ENCODE measurements around the gene NFAM1.

NFAM1 gene

DNA sequence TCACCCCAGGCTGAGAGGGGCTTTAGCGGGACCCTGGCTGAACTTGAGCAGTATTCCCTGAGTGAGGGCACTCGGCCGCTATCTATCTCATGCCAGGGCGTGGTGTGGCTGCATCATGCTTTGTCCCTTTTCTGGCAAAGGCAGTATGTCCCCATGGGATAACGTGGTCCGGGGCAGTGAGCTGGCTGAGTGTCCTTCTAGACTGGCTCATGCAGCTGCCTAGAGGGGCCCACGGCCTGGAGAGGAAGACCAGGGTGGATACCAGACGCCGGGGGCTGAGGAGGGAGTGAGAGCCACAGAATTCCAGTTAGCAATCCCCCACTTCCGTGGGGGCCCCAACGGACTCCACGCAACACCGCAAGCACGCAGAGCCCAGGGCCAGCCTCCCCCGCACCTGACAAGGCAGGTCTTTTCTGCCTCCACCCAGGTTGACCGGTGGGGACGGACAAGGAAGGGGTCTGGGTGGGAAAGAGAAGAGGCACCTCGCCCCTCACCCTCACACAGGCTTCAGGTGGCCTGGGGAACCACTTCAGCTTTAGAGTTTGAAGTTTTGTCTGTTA lies 15.5 kb downstream of the NFAM1 start:
- Histone ChIP-seq H3K9me3 (ENCODE audit: control insufficient read depth in 1 of 2, low read length in 2 of 2) (no peaks in the 10 kb centered on the region), H3K9ac (ENCODE audit: low read depth in 1 of 2, low read length in 2 of 2) (no peak overlapping the region), H3K27ac (ENCODE audit: low read depth, low read length) (no peak overlapping the region), H3K36me3 (ENCODE audit: control insufficient read depth in 1 of 2, insufficient read depth in 2 of 2, low read length in 2 of 2) (no peaks in the 10 kb centered on the region), H3K27me3 (ENCODE audit: control insufficient read depth in 1 of 2, insufficient read depth in 2 of 2, low read length in 2 of 2) (no peaks in the 10 kb centered on the region), H3K4me1 (ENCODE audit: control insufficient read depth in 1 of 2, insufficient read depth in 2 of 2, low read length in 2 of 2) (peaks cover 0 to 7% of the 10 kb centered on the region in 2 donors), H3K4me3 (ENCODE audit: low read depth in 1 of 2, low read length in 2 of 2) (no peak overlapping the region)

DNA sequence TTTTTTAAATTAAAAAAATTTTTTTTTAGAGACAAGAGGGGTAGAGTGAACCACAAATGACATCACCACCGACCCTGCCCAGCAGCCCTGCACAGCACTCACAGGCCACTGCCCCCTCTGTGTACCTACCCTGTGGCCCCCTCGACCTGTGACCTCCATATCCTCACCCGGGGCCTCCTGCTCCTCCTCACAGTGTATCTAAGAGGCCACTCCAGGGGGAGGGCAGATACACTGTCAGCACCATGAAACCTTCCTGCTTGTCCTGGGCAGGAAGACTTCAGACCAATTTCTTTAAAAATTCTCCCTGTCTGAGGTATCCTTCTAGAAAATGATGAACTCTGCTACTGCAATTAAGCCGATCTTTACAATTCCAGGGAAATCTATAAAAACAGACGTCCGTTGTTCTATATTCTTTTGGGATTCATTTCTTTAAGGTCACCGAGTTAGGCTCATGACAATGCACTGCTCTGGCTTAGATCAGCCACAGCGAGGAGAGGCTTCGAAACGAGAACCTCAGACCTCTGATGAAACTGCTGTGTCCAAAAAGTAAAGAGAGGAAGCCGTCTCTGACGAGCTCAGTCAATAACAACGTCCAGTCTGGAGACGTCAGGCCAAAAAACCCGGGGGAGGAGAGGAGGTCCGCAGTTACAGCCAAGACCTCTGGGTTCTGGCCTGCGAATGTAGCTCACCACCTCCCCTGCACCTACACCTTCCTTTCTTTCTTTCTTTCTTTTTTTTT lies 17.5 kb downstream of the NFAM1 start:
- Histone ChIP-seq H3K9me3 (ENCODE audit: control insufficient read depth in 1 of 2, low read length in 2 of 2) (no peaks in the 10 kb centered on the region), H3K9ac (ENCODE audit: low read depth in 1 of 2, low read length in 2 of 2) (no peak overlapping the region), H3K27ac (ENCODE audit: low read depth, low read length) (no peak overlapping the region), H3K27me3 (ENCODE audit: control insufficient read depth in 1 of 2, insufficient read depth in 2 of 2, low read length in 2 of 2) (no peaks in the 10 kb centered on the region), H3K4me3 (ENCODE audit: low read depth in 1 of 2, low read length in 2 of 2) (no peak overlapping the region), H3K4me1 (ENCODE audit: control insufficient read depth in 1 of 2, insufficient read depth in 2 of 2, low read length in 2 of 2) (peaks cover 0 to 7% of the 10 kb centered on the region in 2 donors), H3K36me3 (ENCODE audit: control insufficient read depth in 1 of 2, insufficient read depth in 2 of 2, low read length in 2 of 2) (no peaks in the 10 kb centered on the region)

DNA sequence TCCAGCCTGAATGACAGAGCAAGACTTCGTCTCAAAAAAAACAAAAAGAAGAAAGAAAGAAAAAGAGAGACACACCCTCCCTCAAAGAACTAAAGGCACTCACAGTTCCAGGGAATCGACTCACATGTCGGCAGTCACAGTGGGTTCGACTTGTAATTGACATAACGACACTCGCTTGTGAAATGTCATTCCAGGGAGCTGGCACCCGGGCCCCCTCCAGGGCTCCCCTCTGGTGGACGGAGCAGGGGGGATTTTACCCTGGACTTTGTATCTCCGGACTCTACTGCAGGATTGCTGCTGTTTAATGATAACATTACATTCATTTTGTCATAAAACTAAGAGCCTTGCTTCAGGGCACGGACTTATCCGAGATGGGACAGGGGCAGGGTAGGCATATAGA lies 18.2 kb downstream of the NFAM1 start:
- Histone ChIP-seq H3K27ac (ENCODE audit: low read depth, low read length) (no peak overlapping the region), H3K27me3 (ENCODE audit: control insufficient read depth in 1 of 2, insufficient read depth in 2 of 2, low read length in 2 of 2) (no peaks in the 10 kb centered on the region), H3K36me3 (ENCODE audit: control insufficient read depth in 1 of 2, insufficient read depth in 2 of 2, low read length in 2 of 2) (no peaks in the 10 kb centered on the region), H3K4me1 (ENCODE audit: control insufficient read depth in 1 of 2, insufficient read depth in 2 of 2, low read length in 2 of 2) (peaks cover 0 to 2% of the 10 kb centered on the region in 2 donors), H3K9me3 (ENCODE audit: control insufficient read depth in 1 of 2, low read length in 2 of 2) (no peaks in the 10 kb centered on the region), H3K4me3 (ENCODE audit: low read depth in 1 of 2, low read length in 2 of 2) (no peak overlapping the region), H3K9ac (ENCODE audit: low read depth in 1 of 2, low read length in 2 of 2) (no peak overlapping the region)

DNA sequence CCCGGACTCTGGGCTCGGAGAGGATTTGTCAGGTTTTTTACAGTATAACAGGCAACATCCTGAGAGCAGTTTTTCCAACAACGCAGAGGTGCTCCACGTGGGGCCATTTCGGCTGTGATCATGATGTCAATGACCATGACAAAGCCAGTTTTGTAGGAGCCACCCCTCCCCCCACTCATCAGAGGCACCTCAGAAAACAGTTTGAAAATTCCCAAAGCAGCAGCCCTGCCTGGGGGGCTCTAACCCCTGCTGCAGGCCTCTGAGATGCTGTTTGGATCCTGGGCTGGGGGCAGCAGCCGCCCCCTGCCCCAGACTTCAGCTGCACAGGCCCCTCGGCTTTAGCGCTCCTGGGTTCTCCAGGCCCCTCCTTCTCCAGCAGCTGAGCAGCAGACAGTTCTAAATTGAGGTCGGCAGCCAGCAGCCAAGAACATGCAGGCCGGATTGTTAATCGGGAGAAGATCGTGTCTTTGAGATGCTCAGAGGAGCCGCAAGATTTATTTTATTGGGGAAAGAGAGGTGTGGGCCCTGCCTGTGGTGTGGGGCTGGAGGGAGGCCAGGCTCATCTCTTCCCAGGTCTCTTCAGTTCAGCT lies 19.4 kb downstream of the NFAM1 start:
- Histone ChIP-seq H3K4me1 (ENCODE audit: control insufficient read depth in 1 of 2, insufficient read depth in 2 of 2, low read length in 2 of 2) (no peaks in the 10 kb centered on the region), H3K9ac (ENCODE audit: low read depth in 1 of 2, low read length in 2 of 2) (no peak overlapping the region), H3K4me3 (ENCODE audit: low read depth in 1 of 2, low read length in 2 of 2) (no peak overlapping the region), H3K27ac (ENCODE audit: low read depth, low read length) (no peak overlapping the region), H3K36me3 (ENCODE audit: control insufficient read depth in 1 of 2, insufficient read depth in 2 of 2, low read length in 2 of 2) (no peaks in the 10 kb centered on the region), H3K9me3 (ENCODE audit: control insufficient read depth in 1 of 2, low read length in 2 of 2) (no peaks in the 10 kb centered on the region), H3K27me3 (ENCODE audit: control insufficient read depth in 1 of 2, insufficient read depth in 2 of 2, low read length in 2 of 2) (no peaks in the 10 kb centered on the region)

DNA sequence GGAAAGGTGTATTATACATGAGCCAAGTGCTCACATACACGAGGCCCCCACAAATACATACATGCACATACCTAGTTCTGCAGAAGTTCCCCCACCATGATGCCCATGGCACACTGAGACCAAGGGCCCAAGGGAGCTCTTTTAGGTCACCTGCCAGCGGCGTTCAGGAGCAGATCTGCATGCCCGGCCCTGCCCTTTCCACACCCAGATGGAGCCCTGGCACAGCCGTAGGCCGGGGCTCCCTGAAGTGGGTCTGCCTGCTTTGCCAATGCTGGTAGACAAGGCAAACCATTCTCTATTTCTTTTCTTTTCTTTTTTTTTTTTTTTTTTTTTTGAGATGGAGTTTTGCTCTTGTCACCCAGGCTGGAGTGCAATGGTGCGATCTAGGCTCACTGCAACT lies 21.5 kb downstream of the NFAM1 start:
- no peak overlapping the region for H3K4me3 ChIP-seq (ENCODE audit: low read depth in 1 of 2, low read length in 2 of 2)
- H3K9me3 ChIP-seq (ENCODE audit: control insufficient read depth in 1 of 2, low read length in 2 of 2): no peaks in the 10 kb centered on the region
- H3K27ac ChIP-seq (ENCODE audit: low read depth, low read length): no peak overlapping the region
- H3K27me3 ChIP-seq (ENCODE audit: control insufficient read depth in 1 of 2, insufficient read depth in 2 of 2, low read length in 2 of 2): no peaks in the 10 kb centered on the region
- H3K9ac ChIP-seq (ENCODE audit: low read depth in 1 of 2, low read length in 2 of 2): no peak overlapping the region
- no peaks in the 10 kb centered on the region for H3K36me3 ChIP-seq (ENCODE audit: control insufficient read depth in 1 of 2, insufficient read depth in 2 of 2, low read length in 2 of 2)
- H3K4me1 ChIP-seq (ENCODE audit: control insufficient read depth in 1 of 2, insufficient read depth in 2 of 2, low read length in 2 of 2): no peaks in the 10 kb centered on the region

DNA sequence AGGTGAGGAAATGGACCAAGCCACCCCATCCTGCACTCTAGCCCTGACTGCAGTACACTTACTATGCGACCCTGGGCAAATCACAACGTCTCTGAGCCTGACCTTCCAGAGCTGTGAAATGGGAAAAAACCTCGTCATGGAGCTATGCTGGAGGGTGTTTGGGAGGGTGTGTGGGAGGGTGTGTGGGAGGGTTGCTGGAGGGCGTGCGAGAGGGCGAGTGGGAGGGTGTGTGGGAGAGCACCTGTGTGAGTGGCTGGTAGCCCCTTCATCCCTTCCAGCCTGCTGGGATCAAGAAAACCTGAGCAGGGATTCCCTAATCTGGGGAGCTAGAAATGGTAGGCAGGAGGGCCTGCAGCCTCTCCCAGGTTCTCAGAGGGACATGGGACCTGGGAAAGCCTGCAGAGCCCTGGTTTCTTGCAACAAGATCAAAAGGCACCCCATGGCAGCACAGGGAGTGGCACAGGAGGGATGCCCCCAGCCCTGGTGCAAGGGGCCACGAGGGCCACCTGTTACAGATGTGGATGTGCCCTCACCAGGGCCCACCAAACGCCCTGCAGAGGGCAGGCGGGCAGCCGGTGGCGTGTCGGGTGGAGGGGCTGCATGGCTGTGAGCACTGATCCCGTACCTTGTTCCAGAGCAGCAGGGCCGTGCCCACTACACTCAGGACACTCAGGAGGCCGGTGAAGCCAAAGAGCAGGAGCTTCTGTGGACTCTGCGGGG lies 23.2 kb downstream of the NFAM1 start:
- no peaks in the 10 kb centered on the region for H3K9me3 ChIP-seq (ENCODE audit: control insufficient read depth in 1 of 2, low read length in 2 of 2)
- H3K9ac ChIP-seq (ENCODE audit: low read depth in 1 of 2, low read length in 2 of 2): no peak overlapping the region
- no peak overlapping the region for H3K4me3 ChIP-seq (ENCODE audit: low read depth in 1 of 2, low read length in 2 of 2)
- H3K36me3 ChIP-seq (ENCODE audit: control insufficient read depth in 1 of 2, insufficient read depth in 2 of 2, low read length in 2 of 2): no peaks in the 10 kb centered on the region
- no peaks in the 10 kb centered on the region for H3K4me1 ChIP-seq (ENCODE audit: control insufficient read depth in 1 of 2, insufficient read depth in 2 of 2, low read length in 2 of 2)
- no peaks in the 10 kb centered on the region for H3K27me3 ChIP-seq (ENCODE audit: control insufficient read depth in 1 of 2, insufficient read depth in 2 of 2, low read length in 2 of 2)
- no peak overlapping the region for H3K27ac ChIP-seq (ENCODE audit: low read depth, low read length)

DNA sequence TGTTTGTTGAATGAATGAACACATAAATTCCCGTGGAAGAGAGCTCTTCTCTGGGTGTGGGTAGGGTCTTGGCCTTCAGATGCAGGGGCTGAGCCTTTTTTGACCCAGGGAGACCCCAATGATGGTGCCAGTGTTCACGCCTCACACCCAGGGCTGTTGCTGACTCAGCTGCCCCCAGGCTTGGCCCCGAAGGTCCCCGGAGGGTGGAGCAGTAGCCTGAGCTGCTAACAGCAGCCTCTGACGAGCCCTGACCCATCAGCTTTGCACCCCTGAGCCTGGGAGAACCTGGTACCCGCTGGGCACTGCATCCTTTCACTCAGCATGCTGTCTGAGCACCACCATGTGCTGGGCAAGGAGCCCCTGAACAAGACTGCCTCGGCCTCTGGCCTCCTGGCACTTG lies 23.9 kb downstream of the NFAM1 start:
- H3K4me1 ChIP-seq (ENCODE audit: control insufficient read depth in 1 of 2, insufficient read depth in 2 of 2, low read length in 2 of 2): no peaks in the 10 kb centered on the region

DNA sequence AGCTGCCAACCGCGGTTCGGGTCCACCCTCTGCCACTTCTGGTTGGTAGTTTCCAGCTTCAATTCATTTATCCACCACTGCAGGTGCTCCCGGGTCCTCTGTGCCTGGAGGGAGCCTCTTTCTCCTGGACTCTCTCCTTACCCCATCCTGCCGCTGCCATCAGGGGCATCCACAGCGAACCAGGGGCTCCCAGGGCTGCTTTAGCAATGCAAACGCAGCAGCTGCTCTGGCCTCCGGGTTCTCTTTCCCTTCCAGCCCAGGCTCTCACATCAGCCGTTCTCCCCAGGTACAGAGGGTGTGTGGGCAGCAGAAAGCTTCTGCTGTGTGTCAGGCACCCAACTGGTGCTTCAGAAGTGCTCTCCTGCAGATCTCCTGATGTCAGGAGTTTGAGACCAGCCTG lies 27.9 kb downstream of the NFAM1 start:
- Histone ChIP-seq H3K27ac (ENCODE audit: low read depth, low read length) (no peak overlapping the region), H3K4me1 (ENCODE audit: control insufficient read depth in 1 of 2, insufficient read depth in 2 of 2, low read length in 2 of 2) (no peaks in the 10 kb centered on the region), H3K36me3 (ENCODE audit: control insufficient read depth in 1 of 2, insufficient read depth in 2 of 2, low read length in 2 of 2) (no peaks in the 10 kb centered on the region), H3K4me3 (ENCODE audit: low read depth in 1 of 2, low read length in 2 of 2) (no peak overlapping the region), H3K9me3 (ENCODE audit: control insufficient read depth in 1 of 2, low read length in 2 of 2) (no peaks in the 10 kb centered on the region), H3K27me3 (ENCODE audit: control insufficient read depth in 1 of 2, insufficient read depth in 2 of 2, low read length in 2 of 2) (no peaks in the 10 kb centered on the region), H3K9ac (ENCODE audit: low read depth in 1 of 2, low read length in 2 of 2) (no peak overlapping the region)

More for the DNA sequence above, 23.9 kb downstream of the NFAM1 start:
- H3K9ac ChIP-seq (ENCODE audit: low read depth in 1 of 2, low read length in 2 of 2): no peak overlapping the region
- no peak overlapping the region for H3K4me3 ChIP-seq (ENCODE audit: low read depth in 1 of 2, low read length in 2 of 2)
- H3K9me3 ChIP-seq (ENCODE audit: control insufficient read depth in 1 of 2, low read length in 2 of 2): no peaks in the 10 kb centered on the region
- H3K27me3 ChIP-seq (ENCODE audit: control insufficient read depth in 1 of 2, insufficient read depth in 2 of 2, low read length in 2 of 2): no peaks in the 10 kb centered on the region
- no peak overlapping the region for H3K27ac ChIP-seq (ENCODE audit: low read depth, low read length)
- H3K36me3 ChIP-seq (ENCODE audit: control insufficient read depth in 1 of 2, insufficient read depth in 2 of 2, low read length in 2 of 2): no peaks in the 10 kb centered on the region

DNA sequence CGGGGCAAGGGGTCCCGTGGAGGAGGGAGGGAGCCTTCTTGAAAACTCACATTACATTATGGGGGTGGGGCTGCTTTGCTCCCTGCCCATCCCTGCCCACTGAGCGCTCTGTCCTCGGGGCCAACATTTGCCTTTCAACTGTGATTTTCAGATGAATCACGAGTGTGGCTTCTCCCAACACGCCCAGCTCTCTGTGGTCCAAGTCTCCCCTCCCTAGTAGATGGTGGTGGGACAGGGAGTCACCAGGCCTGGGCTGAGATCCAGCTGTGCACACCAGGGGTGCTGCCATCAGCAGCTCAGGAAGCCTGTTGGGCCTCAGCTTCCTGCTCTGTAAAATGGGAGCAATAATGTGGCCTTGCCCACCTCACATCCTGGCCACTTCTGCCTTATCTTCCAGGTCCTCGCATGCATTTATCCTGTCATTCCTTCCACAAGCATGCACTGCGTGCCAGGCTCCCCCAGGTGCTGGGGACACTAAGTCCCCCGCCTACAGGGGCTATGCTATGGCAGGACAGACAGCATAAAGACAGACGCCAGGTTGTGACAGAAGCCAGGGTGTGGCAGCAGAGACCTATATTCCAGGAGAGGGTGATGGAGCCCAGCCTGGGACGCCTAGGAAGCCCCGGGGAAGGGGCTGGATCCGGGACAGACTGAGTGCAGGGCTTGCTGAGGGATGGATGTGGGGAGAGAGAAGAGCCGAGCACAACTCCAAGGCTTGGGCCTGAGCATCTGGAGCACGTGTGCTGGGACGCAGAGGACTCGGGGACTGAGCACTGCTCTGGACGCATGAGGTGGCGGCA lies 30.5 kb downstream of the NFAM1 start:
- no peaks in the 10 kb centered on the region for H3K36me3 ChIP-seq (ENCODE audit: control insufficient read depth in 1 of 2, insufficient read depth in 2 of 2, low read length in 2 of 2)
- H3K9me3 ChIP-seq (ENCODE audit: control insufficient read depth in 1 of 2, low read length in 2 of 2): no peaks in the 10 kb centered on the region
- H3K4me1 ChIP-seq (ENCODE audit: control insufficient read depth in 1 of 2, insufficient read depth in 2 of 2, low read length in 2 of 2): peaks cover 0 to 3% of the 10 kb centered on the region in 2 donors
- no peaks in the 10 kb centered on the region for H3K27me3 ChIP-seq (ENCODE audit: control insufficient read depth in 1 of 2, insufficient read depth in 2 of 2, low read length in 2 of 2)
- H3K27ac ChIP-seq (ENCODE audit: low read depth, low read length): no peak overlapping the region
- H3K4me3 ChIP-seq (ENCODE audit: low read depth in 1 of 2, low read length in 2 of 2): no peak overlapping the region
- no peak overlapping the region for H3K9ac ChIP-seq (ENCODE audit: low read depth in 1 of 2, low read length in 2 of 2)
